GM12864 (cell line): ENCODE measurements around the gene FOXE1.

ENCODE experiments used
- DNase-seq: peaks from one replicate; pipeline ENCODE4 v3.0.0-alpha.2; 2011; ENCODE audit warnings: low read depth
- H3K4me3 ChIP-seq: 2 replicates; pipeline ENCODE4 v1.5.1; 2011; ENCODE audit warnings: mild to moderate bottlenecking, low read depth, low read length, control low read depth
- TF ChIP-seq, protein P1 (sequence below): IDR thresholded peaks from 2 replicates; pipeline ENCODE4 v1.5.1; 2011; ENCODE audit warnings: low read depth, mild to moderate bottlenecking, moderate library complexity, low read length, control low read depth, inconsistent platforms; ENCODE audit errors: missing control alignments

Gene FOXE1

GRCh38 chr9:97851446-97851883 lies 1.6 kb upstream of the FOXE1 start:
- no peak for DNase-seq

DNA sequence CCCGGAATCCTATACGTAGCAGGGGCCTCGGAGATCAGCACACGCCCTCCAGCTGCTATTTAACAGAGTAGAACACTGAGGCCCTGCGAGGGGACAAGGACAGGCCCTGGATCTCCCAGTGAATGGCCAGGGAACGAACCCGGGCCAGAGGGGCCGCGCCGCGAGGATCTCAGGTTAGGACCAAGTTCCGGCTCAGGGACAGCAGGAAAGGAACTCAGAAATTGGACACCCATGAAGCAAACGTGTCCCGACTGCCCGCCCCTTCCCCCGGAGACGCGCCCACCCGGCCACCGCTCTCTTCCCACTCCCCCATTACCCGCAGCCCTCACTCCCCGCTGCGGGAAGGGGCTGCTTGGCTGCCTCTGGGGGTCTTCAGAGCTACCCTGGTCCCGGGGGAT lies 1.0 kb upstream of the FOXE1 start:
- DNase-seq, result no peak
- no peak overlapping the region for H3K4me3 ChIP-seq
- TF ChIP-seq, protein P1, sequence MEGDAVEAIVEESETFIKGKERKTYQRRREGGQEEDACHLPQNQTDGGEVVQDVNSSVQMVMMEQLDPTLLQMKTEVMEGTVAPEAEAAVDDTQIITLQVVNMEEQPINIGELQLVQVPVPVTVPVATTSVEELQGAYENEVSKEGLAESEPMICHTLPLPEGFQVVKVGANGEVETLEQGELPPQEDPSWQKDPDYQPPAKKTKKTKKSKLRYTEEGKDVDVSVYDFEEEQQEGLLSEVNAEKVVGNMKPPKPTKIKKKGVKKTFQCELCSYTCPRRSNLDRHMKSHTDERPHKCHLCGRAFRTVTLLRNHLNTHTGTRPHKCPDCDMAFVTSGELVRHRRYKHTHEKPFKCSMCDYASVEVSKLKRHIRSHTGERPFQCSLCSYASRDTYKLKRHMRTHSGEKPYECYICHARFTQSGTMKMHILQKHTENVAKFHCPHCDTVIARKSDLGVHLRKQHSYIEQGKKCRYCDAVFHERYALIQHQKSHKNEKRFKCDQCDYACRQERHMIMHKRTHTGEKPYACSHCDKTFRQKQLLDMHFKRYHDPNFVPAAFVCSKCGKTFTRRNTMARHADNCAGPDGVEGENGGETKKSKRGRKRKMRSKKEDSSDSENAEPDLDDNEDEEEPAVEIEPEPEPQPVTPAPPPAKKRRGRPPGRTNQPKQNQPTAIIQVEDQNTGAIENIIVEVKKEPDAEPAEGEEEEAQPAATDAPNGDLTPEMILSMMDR, result no peak

More at GRCh38 chr9:97851446-97851883, 1.6 kb upstream of the FOXE1 start:
- TF ChIP-seq, protein P1, result no peak
- no peak overlapping the region for H3K4me3 ChIP-seq

GRCh38 chr9:97852399-97853055 lies 499 bp upstream of the FOXE1 start:
- TF ChIP-seq, protein P1, result no peak
- H3K4me3 ChIP-seq, result no peak overlapping the region
- no peak for DNase-seq

GRCh38 chr9:97853844-97854695 lies 1.0 kb downstream of the FOXE1 start:
- peak overlapping the region; percentile 50 for H3K4me3 ChIP-seq
- TF ChIP-seq, protein P1, result peak; percentile 37
- DNase-seq, result no peak

DNA sequence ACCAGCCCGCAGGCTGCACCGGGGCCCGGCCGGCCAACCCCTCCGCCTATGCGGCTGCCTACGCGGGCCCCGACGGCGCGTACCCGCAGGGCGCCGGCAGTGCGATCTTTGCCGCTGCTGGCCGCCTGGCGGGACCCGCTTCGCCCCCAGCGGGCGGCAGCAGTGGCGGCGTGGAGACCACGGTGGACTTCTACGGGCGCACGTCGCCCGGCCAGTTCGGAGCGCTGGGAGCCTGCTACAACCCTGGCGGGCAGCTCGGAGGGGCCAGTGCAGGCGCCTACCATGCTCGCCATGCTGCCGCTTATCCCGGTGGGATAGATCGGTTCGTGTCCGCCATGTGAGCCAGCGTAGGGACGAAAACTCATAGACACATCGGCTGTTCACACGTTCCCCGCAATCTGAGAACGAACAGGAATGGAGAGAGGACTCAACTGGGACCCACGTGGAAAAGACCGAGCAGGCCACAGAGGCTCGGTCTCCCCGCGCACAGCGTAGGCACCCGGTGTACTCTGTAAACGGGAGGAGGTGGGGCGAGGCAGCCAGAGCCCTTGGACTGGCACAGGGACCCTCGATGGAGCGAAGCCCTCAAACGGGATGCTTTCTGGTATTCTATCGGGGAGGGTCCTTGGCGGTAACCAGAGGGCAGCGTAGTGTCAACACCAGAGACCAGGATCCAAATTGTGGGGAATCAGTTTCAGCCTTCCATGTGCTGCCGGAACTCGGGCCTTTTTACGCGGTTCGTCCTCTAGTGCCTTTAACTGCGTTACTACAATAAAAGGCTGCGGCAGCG lies 1.9 kb downstream of the FOXE1 start:
- TF ChIP-seq, protein P1, result no peak
- DNase-seq, result no peak
- no peak overlapping the region for H3K4me3 ChIP-seq

GRCh38 chr9:97855486-97855875 lies 2.5 kb downstream of the FOXE1 start:
- TF ChIP-seq, protein P1, result no peak
- H3K4me3 ChIP-seq, result no peak overlapping the region
- no peak for DNase-seq
